PFSK-1 (cell line): Measurements from ENCODE around the gene IFRD2.

Experiments used
- FOXP2 ChIP-seq: optimal IDR thresholded peaks from 2 replicates; pipeline ENCODE3; 2011; ENCODE audit warnings: borderline replicate concordance, control low read depth, inconsistent platforms; ENCODE audit not compliant: insufficient read depth; ENCODE audit errors: extremely low read length, extremely low read depth
- POLR2AphosphoS5 ChIP-seq: IDR thresholded peaks from 2 replicates; pipeline ENCODE4 v1.6.1; 2012; ENCODE audit warnings: low read depth, mild to moderate bottlenecking, control low read depth, low read length, moderate library complexity
- SIN3A ChIP-seq: IDR thresholded peaks from 2 replicates; pipeline ENCODE4 v1.6.1; 2012; ENCODE audit warnings: mild to moderate bottlenecking, low read length, moderate library complexity, borderline replicate concordance; ENCODE audit not compliant: insufficient read depth
- TAF1 ChIP-seq: IDR thresholded peaks from 2 replicates; pipeline ENCODE4 v1.6.1; 2012; ENCODE audit warnings: low read length, control low read depth, borderline replicate concordance; ENCODE audit not compliant: insufficient read depth
- TF ChIP-seq, protein P1 (sequence below), 2 experiments: IDR thresholded peaks; 2 replicates each; pipeline versions ENCODE4 v1.6.1 to v1.8.0; 2011 to 2012; ENCODE audit warnings: low read depth in 2 of 2, low read length in 2 of 2, control low read depth in 1 of 2, inconsistent platforms in 1 of 2, mild to moderate bottlenecking in 1 of 2, moderate library complexity in 1 of 2; ENCODE audit not compliant: insufficient read depth in 1 of 2

DNA sequence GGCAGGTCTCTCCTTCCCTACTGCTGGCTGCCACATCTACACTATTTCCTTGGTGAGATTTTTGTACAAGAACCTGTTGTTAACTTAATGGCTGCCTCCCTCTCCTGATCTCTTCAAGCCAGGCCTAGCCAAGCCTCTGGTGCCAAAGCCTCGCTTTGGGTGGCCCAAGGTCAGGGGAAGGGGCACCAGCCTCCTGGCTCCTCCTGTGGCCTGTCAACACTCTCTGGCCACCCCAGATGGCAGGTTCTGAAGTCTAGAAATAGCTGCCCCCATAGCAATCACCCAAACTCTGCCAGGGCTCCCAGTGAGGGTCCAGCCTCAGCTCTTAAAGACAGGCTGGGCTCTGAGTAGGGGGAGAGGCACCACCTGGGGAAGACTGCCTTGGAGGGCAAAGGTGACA is 5.0 kb downstream of the IFRD2 start:
- TF ChIP-seq POLR2AphosphoS5 (no peak), SIN3A (no peak), FOXP2 (no peak), TAF1 (no peak)
- TF ChIP-seq, protein P1, sequence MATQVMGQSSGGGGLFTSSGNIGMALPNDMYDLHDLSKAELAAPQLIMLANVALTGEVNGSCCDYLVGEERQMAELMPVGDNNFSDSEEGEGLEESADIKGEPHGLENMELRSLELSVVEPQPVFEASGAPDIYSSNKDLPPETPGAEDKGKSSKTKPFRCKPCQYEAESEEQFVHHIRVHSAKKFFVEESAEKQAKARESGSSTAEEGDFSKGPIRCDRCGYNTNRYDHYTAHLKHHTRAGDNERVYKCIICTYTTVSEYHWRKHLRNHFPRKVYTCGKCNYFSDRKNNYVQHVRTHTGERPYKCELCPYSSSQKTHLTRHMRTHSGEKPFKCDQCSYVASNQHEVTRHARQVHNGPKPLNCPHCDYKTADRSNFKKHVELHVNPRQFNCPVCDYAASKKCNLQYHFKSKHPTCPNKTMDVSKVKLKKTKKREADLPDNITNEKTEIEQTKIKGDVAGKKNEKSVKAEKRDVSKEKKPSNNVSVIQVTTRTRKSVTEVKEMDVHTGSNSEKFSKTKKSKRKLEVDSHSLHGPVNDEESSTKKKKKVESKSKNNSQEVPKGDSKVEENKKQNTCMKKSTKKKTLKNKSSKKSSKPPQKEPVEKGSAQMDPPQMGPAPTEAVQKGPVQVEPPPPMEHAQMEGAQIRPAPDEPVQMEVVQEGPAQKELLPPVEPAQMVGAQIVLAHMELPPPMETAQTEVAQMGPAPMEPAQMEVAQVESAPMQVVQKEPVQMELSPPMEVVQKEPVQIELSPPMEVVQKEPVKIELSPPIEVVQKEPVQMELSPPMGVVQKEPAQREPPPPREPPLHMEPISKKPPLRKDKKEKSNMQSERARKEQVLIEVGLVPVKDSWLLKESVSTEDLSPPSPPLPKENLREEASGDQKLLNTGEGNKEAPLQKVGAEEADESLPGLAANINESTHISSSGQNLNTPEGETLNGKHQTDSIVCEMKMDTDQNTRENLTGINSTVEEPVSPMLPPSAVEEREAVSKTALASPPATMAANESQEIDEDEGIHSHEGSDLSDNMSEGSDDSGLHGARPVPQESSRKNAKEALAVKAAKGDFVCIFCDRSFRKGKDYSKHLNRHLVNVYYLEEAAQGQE (IDR thresholded peaks at IDR 0.05; ENCODE audit: insufficient read depth in 1 of 2, low read depth in 2 of 2, low read length in 2 of 2), result no peak
